Heart left ventricle (tissue), 16 donors: Measurements from ENCODE around the gene C6orf132. TPM values are rescaled to one million over a fixed set of nuclear protein-coding genes. Genes with fewer than 3 reads are reported as not detected.
A peak's percentile ranks its signal among the peaks of the same experiment; 100 is the strongest.

ENCODE experiments used
- ATAC-seq, 4 donors: fragments of 200-7000 bp; cut with Tn5 transposase; one replicate each; pipeline ENCODE4 v1.9.1; 2020 to 2022; ENCODE audit warnings: moderate library complexity in 4 of 4, mild to moderate bottlenecking in 3 of 4, moderate number of reproducible peaks in 1 of 4
- DNase-seq, 5 donors: peaks; one replicate each; pipeline ENCODE4 v3.0.0-alpha.2; 2020
- H3K27ac ChIP-seq, 12 donors: fragments of 200-600 bp; sonication (generic) in 4 of 12; one replicate each; pipeline versions ENCODE4 v1.5.0 to v1.8.0; 2016 to 2022; ENCODE audit warnings: mild to moderate bottlenecking in 2 of 12
- H3K27me3 ChIP-seq, 9 donors: fragments of 200-600 bp; sonication (generic) in 2 of 9; one replicate each; pipeline versions ENCODE4 v1.5.1 to v1.8.0; 2016 to 2022; ENCODE audit warnings: mild to moderate bottlenecking in 3 of 9
- H3K36me3 ChIP-seq, 9 donors: fragments of 200-600 bp; sonication (generic) in 2 of 9; one replicate each; pipeline versions ENCODE4 v1.5.0 to v1.8.0; 2018 to 2022; ENCODE audit warnings: mild to moderate bottlenecking in 2 of 9
- H3K4me1 ChIP-seq, 12 donors: fragments of 200-600 bp; sonication (generic) in 4 of 12; one replicate each; pipeline versions ENCODE4 v1.5.0 to v1.8.0; 2016 to 2022; ENCODE audit warnings: mild to moderate bottlenecking in 3 of 12
- H3K4me3 ChIP-seq, 12 donors: fragments of 200-600 bp; sonication (generic) in 4 of 12; one replicate each; pipeline versions ENCODE4 v1.5.0 to v1.8.0; 2017 to 2022; ENCODE audit warnings: mild to moderate bottlenecking in 9 of 12, moderate library complexity in 4 of 12
- H3K9me3 ChIP-seq, 12 donors: fragments of 200-600 bp; sonication (generic) in 4 of 12; one replicate each; pipeline versions ENCODE4 v1.5.0 to v1.8.0; 2016 to 2022; ENCODE audit warnings: mild to moderate bottlenecking in 1 of 12
- POLR2A ChIP-seq, 2 donors: fragments of 450-650 bp; IDR thresholded peaks; one replicate each; pipeline ENCODE4 v1.6.1; 2017; ENCODE audit warnings: antibody characterized with exemption in 2 of 2, mild to moderate bottlenecking in 2 of 2, moderate library complexity in 2 of 2
- WGBS, 4 donors: extraction: QIAGEN DNeasy Blood & Tissue Kit in 2 of 4; methylation state at CpG; one replicate each; pipeline versions ENCODE4 v1.1.5 to v1.1.7; 2013 to 2018; 5-methylcytosine and 5-hydroxymethylcytosine counted together
- intact Hi-C, 10 donors: fragments of 100-400 bp; cut with DNase I; formaldehyde crosslinking; loops; one replicate each; pipeline versions ENCODE4 v1.11.1 to v1.14.2; 2022
- polyA plus RNA-seq, 2 donors: library from polyadenylated mRNA; stranded (reverse); fragments of 200-250 nt; gene quantifications; one replicate each; pipeline ENCODE4 v1.2.3, GENCODE V29; 2013
- total RNA-seq, 9 donors: library from RNA; depleted of rRNA in 2 of 9; stranded (reverse); fragments of >200 nt in 2 of 9; fragmentation: NEBNext Ultra II Directional in 3 of 9; extraction: Animal tissue kit (Norgen Biotek cat#: 25700) in 3 of 9; gene quantifications; one replicate each; pipeline versions ENCODE4 v1.1.0 to v1.2.4, GENCODE V29; 2016 to 2023
- TF ChIP-seq, protein P1 (sequence below), 12 donors: fragments of 200-600 bp; sonication (generic) in 4 of 12; IDR thresholded peaks; one replicate each; pipeline versions ENCODE4 v1.5.0 to v1.8.0; 2018 to 2022; ENCODE audit warnings: antibody characterized with exemption in 12 of 12, mild to moderate bottlenecking in 5 of 12
- donor health status: ischemic (EF 13 %, LVEDD 7.1; RV severe dilation, severe dysfunction).
- donor health status: healthy with polysubstance abuse.
- donor health status: DM: no; HTN: yes; CAD: no.
- donor health status: DM: no; HTN: no; CAD: no.
- donor health status: ischemic (EF 25% LVEDD 6.9; RV normal size, moderate dysfunction).
- donor health status: ischemic (EF 25% LVEDD 5.7; RV mildly dilated, moderate dysfunction).
- donor health status: healthy.
- donor health status: DM: yes; HTN: yes; CAD: no.
- donor health status: ischemic (EF 35%, LVEDD 5.7; RV mildly dilated, moderate dysfunction).
- donor health status: nonischemic (EF 11% LVEDD 7.7; RV severe dilation, severe dysfunction).
- donor health status: DM: yes; HTN: yes; CAD: no.
- donor health status: PGD.
- donor health status: ischemic (EF 29% LVEDD 5.4; RV normal size, mild dysfunction).
- donor health status: nonischemic (EF 23%, LVEDD 6.1; RV moderate dilation, normal function).

The C6orf132 gene
- total and polyA plus RNA-seq, 11 donors = 0.30 to 5.7 (median 2.2) TPM

DNA sequence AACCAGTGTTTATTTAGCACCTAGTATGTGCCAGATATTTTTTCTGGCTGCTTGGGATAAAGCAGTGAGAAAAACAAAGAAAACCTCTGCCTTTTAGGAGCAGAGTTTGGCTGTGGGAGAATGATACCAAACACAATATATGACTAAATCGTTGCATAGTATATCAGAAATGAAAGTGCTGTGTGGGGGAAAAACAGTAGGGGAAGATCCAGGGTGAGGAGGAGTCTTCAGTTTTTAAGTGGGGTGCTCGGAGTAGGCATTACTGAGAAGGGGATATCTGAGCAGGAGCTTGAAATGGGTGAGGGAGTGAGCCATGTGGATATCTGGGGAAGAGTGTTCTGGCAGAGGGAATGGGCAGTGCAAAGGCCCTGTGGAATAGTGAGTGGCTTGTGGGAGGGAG lies 69.1 kb downstream of the C6orf132 start:
- peak overlapping the region in 1 of 12 donors; percentile 71 for H3K27ac ChIP-seq
- intact Hi-C loops = loop anchor here in 5 of 10 donors (5.0 to 10.0 kb wide), 3 partner anchors 139 to 472 kb away; no protein-coding TSS in a partner anchor
- H3K9me3 ChIP-seq = no peaks in the 10 kb centered on the region
- H3K27me3 ChIP-seq = no peaks in the 10 kb centered on the region
- DNase-seq (no peak), ATAC-seq (no peak)
- peaks cover 0 to 42% (median 0%) of the 10 kb centered on the region in 12 donors for H3K4me1 ChIP-seq
- no peak for TF ChIP-seq POLR2A (IDR thresholded peaks at IDR 0.05)
- TF ChIP-seq, protein P1, sequence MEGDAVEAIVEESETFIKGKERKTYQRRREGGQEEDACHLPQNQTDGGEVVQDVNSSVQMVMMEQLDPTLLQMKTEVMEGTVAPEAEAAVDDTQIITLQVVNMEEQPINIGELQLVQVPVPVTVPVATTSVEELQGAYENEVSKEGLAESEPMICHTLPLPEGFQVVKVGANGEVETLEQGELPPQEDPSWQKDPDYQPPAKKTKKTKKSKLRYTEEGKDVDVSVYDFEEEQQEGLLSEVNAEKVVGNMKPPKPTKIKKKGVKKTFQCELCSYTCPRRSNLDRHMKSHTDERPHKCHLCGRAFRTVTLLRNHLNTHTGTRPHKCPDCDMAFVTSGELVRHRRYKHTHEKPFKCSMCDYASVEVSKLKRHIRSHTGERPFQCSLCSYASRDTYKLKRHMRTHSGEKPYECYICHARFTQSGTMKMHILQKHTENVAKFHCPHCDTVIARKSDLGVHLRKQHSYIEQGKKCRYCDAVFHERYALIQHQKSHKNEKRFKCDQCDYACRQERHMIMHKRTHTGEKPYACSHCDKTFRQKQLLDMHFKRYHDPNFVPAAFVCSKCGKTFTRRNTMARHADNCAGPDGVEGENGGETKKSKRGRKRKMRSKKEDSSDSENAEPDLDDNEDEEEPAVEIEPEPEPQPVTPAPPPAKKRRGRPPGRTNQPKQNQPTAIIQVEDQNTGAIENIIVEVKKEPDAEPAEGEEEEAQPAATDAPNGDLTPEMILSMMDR (IDR thresholded peaks at IDR 0.05) = no peak
- peaks cover 0 to 96% (median 84%) of the 10 kb centered on the region in 9 donors for H3K36me3 ChIP-seq
- no peak overlapping the region for H3K4me3 ChIP-seq
- WGBS, 4 donors = 89 to 98% (median 93%) methylated on average over 2 of the region's 2 CpGs

DNA sequence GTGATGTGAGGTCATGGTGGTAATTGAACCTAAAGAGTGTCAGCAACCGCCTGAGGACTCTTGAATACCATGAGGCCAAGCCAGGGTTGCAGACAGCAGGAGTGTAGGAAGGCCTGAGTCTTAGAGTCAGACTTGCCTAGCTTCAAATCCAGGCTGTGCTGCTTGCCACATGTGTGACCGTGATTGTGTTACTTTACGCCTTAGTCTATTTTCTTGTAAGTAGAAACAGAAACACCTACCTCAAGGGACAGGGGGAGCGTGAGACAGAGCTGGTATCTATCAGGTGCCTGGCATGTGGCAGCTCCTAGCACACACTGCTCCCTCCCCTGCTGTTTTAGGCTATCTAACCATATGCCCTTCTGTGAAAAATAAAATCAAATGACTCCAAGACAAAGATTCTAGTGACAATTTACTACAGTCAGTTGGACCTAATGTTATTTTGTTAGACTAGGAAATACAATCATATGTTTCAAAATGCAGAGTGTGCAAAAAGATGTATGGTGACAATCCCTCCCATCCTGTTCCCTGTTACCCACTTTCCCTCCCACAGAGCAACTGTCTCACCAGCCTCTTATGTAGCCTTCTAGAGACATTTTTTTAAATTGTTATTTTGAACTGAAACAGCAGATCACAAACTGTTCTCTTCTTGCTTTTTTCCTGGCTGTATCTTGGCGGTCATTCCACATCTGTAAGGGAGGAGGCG lies 70.4 kb downstream of the C6orf132 start:
- peak overlapping the region in 7 of 12 donors; percentile 9 to 55 (median 35) for H3K27ac ChIP-seq
- WGBS, 4 donors = 51 to 68% (median 58%) methylated on average over 6 of the region's 6 CpGs
- no peaks in the 10 kb centered on the region for H3K9me3 ChIP-seq
- DNase-seq (peak in 1 of 5 donors; percentile 11), ATAC-seq (peak in 1 of 4 donors; percentile 16)
- intact Hi-C loops = loop anchor here in 5 of 10 donors (5.0 to 10.0 kb wide), 3 partner anchors 140 to 473 kb away; no protein-coding TSS in a partner anchor
- H3K4me1 ChIP-seq = peaks cover 0 to 46% (median 6%) of the 10 kb centered on the region in 12 donors
- H3K27me3 ChIP-seq = no peaks in the 10 kb centered on the region
- TF ChIP-seq POLR2A (IDR thresholded peaks at IDR 0.05) = no peak
- TF ChIP-seq, protein P1 (IDR thresholded peaks at IDR 0.05) = no peak
- H3K4me3 ChIP-seq = no peak overlapping the region
- H3K36me3 ChIP-seq = peaks cover 0 to 96% (median 82%) of the 10 kb centered on the region in 9 donors

DNA sequence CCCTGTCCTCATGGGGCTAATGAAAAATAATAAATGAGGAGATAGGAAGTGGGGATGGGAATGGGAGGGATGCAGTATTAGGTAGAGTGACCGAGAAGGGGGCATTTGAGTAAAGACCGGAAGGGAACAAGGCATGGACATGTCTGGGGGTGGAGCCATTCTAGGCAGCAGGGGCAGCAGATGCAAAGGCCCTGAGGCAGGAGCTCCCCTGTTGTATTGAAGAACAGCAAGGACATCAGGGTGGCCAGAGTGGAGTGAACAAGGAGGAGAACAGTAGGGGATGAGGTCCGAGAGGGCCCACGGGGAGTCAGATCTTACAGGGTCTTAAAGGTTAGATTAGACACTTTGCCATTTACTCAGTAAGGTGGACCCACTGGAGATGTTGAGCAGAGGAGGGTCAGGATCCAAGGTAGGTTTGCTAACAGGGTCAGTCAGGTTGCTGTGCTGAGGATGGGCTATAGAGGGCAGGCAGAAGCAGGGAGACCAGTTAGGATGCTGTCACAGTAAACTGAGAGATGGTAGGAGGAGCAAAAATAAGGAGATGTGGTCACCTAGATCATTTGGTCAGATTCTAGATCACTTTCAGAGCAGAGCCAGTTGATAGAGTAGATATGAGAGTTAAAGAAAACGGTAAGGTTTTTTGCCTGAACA lies 73.4 kb downstream of the C6orf132 start:
- Histone ChIP-seq H3K27me3 (no peaks in the 10 kb centered on the region), H3K36me3 (peaks cover 0 to 99% (median 96%) of the 10 kb centered on the region in 9 donors), H3K4me3 (no peak overlapping the region), H3K27ac (peak overlapping the region; percentile 55 to 91 (median 76)), H3K4me1 (peaks cover 0 to 36% (median 6%) of the 10 kb centered on the region in 12 donors), H3K9me3 (no peaks in the 10 kb centered on the region)
- no peak for ATAC-seq
- intact Hi-C loops = no loop called here
- DNase-seq = peak in 1 of 5 donors; percentile 25
- TF ChIP-seq POLR2A (IDR thresholded peaks at IDR 0.05) = no peak
- TF ChIP-seq, protein P1 (IDR thresholded peaks at IDR 0.05) = no peak
- WGBS, 4 donors = 92 to 94% (median 94%) methylated on average over 5 of the region's 5 CpGs

DNA sequence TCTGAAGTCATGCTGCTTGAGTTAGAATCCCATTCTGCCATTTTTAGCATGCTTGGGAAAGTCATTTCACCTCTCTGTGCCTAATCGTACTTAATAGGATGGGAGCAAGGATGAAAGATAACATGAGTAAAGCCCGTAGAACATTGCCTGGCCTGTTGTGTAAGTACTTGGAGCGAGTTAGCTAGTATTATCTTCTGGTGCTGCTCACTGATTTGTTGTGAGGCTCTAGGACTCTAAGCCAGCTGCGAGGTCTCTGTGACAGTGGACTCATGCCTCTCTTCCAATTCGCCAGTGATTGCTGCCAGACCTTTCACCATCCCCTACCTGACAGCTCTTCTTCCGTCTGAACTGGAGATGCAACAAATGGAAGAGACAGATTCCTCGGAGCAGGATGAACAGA lies 74.2 kb downstream of the C6orf132 start:
- peaks cover 0 to 36% (median 6%) of the 10 kb centered on the region in 12 donors for H3K4me1 ChIP-seq
- WGBS, 4 donors = 48 to 69% (median 62%) methylated on average over 7 of the region's 7 CpGs
- intact Hi-C loops = no loop called here
- DNase-seq = peak in 4 of 5 donors; percentile 54 to 76 (median 68)
- no peaks in the 10 kb centered on the region for H3K9me3 ChIP-seq
- H3K36me3 ChIP-seq = peaks cover 0 to 100% (median 98%) of the 10 kb centered on the region in 9 donors
- no peak overlapping the region for H3K4me3 ChIP-seq
- no peaks in the 10 kb centered on the region for H3K27me3 ChIP-seq
- peak; percentile 91 to 95 (median 94) for ATAC-seq
- H3K27ac ChIP-seq = peak overlapping the region; percentile 56 to 91 (median 79)
- TF ChIP-seq, protein P1 (IDR thresholded peaks at IDR 0.05) = no peak
